GM10266 (cell line): ENCODE results near the gene MIPOL1.

Experiments
- DNase-seq: peaks from one replicate; pipeline ENCODE4 v3.0.0; 2012; ENCODE audit errors: extremely low spot score
- CTCF ChIP-seq: IDR thresholded peaks from 2 replicates; pipeline ENCODE4 v1.5.1; 2012; ENCODE audit warnings: mild to moderate bottlenecking, low read depth; ENCODE audit not compliant: control insufficient read depth, insufficient read depth; ENCODE audit errors: missing control alignments

MIPOL1 gene

GRCh38 chr14:37329189-37330001, 131.7 kb downstream of the MIPOL1 start:
- no peak for DNase-seq
- TF ChIP-seq CTCF, result no peak

GRCh38 chr14:37330910-37331309, 133.2 kb downstream of the MIPOL1 start:
- DNase-seq, result no peak
- TF ChIP-seq CTCF, result no peak

GRCh38 chr14:37340353-37340752, 142.6 kb downstream of the MIPOL1 start:
- TF ChIP-seq CTCF, result no peak
- no peak for DNase-seq

GRCh38 chr14:37343307-37344094, 145.8 kb downstream of the MIPOL1 start:
- no peak for DNase-seq
- no peak for TF ChIP-seq CTCF

- TF ChIP-seq CTCF, result no peak
- no peak for DNase-seq
Measured at GRCh38 chr14:37363661-37364060, 165.9 kb downstream of the MIPOL1 start.

GRCh38 chr14:37369425-37369824, 171.7 kb downstream of the MIPOL1 start:
- no peak for DNase-seq
- no peak for TF ChIP-seq CTCF

- TF ChIP-seq CTCF, result no peak
- no peak for DNase-seq
Measured at GRCh38 chr14:37375566-37375965, 177.8 kb downstream of the MIPOL1 start.
